Measurements from ENCODE around the gene ERFL. TPM values are rescaled to one million over a fixed set of nuclear protein-coding genes. Genes with fewer than 3 reads are reported as not detected.
"Not testable (repeated sequence)": the region's sequence is repeated elsewhere in the genome, so short reads cannot be mapped to it uniquely, and the experiment has no call there.

ERFL gene
- total RNA-seq, 1 experiment from 2014 or later, result not detected

- BruUV-seq (replicated peaks), result no TSS peak
- H3K27ac Mint-ChIP-seq (ENCODE audit: low read depth, unreplicated experiment), result no peak overlapping the region
- intact Hi-C loops (cut with micrococcal nuclease), result no loop called here
- peak overlapping the region; percentile 23 for H3K4me3 Mint-ChIP-seq (ENCODE audit: unreplicated experiment)
- DNase-seq (ENCODE audit: unreplicated experiment), result no peak
- CTCF ChIA-PET, result interaction anchor here (0.6 to 0.9 kb wide), 2 partner anchors 10 to 93 kb away, joined by 3 to 6 read pairs; no protein-coding TSS in a partner anchor
- H3K9me3 Mint-ChIP-seq (ENCODE audit: unreplicated experiment), result no peaks in the 10 kb centered on the region
- TF ChIP-seq, protein P1, sequence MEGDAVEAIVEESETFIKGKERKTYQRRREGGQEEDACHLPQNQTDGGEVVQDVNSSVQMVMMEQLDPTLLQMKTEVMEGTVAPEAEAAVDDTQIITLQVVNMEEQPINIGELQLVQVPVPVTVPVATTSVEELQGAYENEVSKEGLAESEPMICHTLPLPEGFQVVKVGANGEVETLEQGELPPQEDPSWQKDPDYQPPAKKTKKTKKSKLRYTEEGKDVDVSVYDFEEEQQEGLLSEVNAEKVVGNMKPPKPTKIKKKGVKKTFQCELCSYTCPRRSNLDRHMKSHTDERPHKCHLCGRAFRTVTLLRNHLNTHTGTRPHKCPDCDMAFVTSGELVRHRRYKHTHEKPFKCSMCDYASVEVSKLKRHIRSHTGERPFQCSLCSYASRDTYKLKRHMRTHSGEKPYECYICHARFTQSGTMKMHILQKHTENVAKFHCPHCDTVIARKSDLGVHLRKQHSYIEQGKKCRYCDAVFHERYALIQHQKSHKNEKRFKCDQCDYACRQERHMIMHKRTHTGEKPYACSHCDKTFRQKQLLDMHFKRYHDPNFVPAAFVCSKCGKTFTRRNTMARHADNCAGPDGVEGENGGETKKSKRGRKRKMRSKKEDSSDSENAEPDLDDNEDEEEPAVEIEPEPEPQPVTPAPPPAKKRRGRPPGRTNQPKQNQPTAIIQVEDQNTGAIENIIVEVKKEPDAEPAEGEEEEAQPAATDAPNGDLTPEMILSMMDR (IDR thresholded peaks at IDR 0.05; ENCODE audit: unreplicated experiment), result no peak
- no peaks in the 10 kb centered on the region for H3K36me3 Mint-ChIP-seq (ENCODE audit: insufficient read depth, unreplicated experiment)
- peaks cover 14% of the 10 kb centered on the region for H3K27me3 Mint-ChIP-seq (ENCODE audit: insufficient read depth, unreplicated experiment)
- peaks cover 3% of the 10 kb centered on the region for H3K4me1 Mint-ChIP-seq (ENCODE audit: insufficient read depth, unreplicated experiment)
- POLR2A ChIA-PET, result interaction anchor here (0.7 kb wide), 1 partner anchor 410 kb away, joined by 3 read pairs; no protein-coding TSS in a partner anchor
These were observed 13.4 kb upstream of the ERFL start for GRCh38 chr19:41941410-41942202.

GRCh38 chr19:41940731-41941409, 12.6 kb upstream of the ERFL start:
- TF ChIP-seq, protein P1 (IDR thresholded peaks at IDR 0.05; ENCODE audit: unreplicated experiment), result no peak
- H3K4me3 Mint-ChIP-seq (ENCODE audit: unreplicated experiment), result peak overlapping the region; percentile 23
- CTCF ChIA-PET, result interaction anchor here (0.6 to 0.9 kb wide), 2 partner anchors 11 to 94 kb away, joined by 3 to 6 read pairs; no protein-coding TSS in a partner anchor
- no peaks in the 10 kb centered on the region for H3K9me3 Mint-ChIP-seq (ENCODE audit: unreplicated experiment)
- BruUV-seq (replicated peaks), result no TSS peak
- peaks cover 9% of the 10 kb centered on the region for H3K4me1 Mint-ChIP-seq (ENCODE audit: insufficient read depth, unreplicated experiment)
- H3K27me3 Mint-ChIP-seq (ENCODE audit: insufficient read depth, unreplicated experiment), result peaks cover 21% of the 10 kb centered on the region
- POLR2A ChIA-PET, result interaction anchor here (0.7 kb wide), 1 partner anchor 409 kb away, joined by 3 read pairs; no protein-coding TSS in a partner anchor
- no peaks in the 10 kb centered on the region for H3K36me3 Mint-ChIP-seq (ENCODE audit: insufficient read depth, unreplicated experiment)
- H3K27ac Mint-ChIP-seq (ENCODE audit: low read depth, unreplicated experiment), result no peak overlapping the region
- intact Hi-C loops (cut with micrococcal nuclease), result no loop called here
- DNase-seq (ENCODE audit: unreplicated experiment), result no peak

DNA sequence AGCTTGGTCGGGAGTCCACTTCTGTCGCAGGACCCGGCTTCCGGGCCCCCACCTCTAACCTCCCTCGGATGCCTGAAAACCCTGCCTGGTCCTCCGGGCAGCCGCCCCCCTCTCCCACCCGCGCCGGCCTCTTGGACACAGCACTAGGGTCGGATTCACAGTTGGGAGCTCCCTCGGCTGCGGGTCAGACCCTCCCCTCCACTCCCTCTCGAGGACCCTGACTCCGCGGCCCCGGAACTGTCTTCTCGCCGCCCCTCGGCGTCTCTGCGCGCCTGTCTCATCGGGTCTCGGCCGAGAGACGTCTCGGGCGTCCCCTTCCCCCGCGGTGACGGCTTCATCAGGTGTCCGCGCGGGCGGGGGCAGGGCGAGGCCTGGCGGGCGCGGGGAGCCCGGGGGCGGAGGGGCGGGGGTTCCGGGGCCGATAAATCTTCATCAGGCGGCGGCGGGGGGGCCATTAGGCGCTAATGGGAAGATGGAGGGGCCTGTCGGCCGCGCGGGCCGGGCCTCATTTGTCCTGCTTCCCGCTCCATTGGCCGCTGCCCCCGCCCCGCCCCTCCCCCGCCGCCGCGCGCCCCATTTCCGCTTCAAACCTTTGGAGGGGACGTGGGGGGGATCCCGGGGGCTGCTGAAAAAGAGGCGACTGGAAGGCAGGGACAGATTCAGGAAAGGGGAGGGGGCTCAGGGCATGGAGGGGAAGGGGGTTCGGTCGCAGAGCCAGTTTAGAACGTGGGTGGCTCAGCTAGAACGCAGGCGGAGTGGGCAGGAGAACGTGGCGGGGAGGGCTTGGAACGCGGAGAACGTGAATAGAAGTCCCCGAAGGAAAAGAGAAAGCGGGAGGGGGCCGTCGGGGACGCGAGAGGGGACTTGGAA, 11.8 kb upstream of the ERFL start:
- H3K9me3 Mint-ChIP-seq (ENCODE audit: unreplicated experiment), result no peaks in the 10 kb centered on the region
- H3K27ac Mint-ChIP-seq (ENCODE audit: low read depth, unreplicated experiment), result no peak overlapping the region
- peaks cover 29% of the 10 kb centered on the region for H3K27me3 Mint-ChIP-seq (ENCODE audit: insufficient read depth, unreplicated experiment)
- intact Hi-C loops (cut with micrococcal nuclease), result no loop called here
- no peak for DNase-seq (ENCODE audit: unreplicated experiment)
- POLR2A ChIA-PET, result no interaction called here
- CTCF ChIA-PET, result interaction anchor here (0.6 kb wide), 1 partner anchor 78 kb away, joined by 5 read pairs; no protein-coding TSS in a partner anchor
- H3K4me1 Mint-ChIP-seq (ENCODE audit: insufficient read depth, unreplicated experiment), result peaks cover 15% of the 10 kb centered on the region
- TF ChIP-seq, protein P1 (IDR thresholded peaks at IDR 0.05; ENCODE audit: unreplicated experiment), result no peak
- H3K36me3 Mint-ChIP-seq (ENCODE audit: insufficient read depth, unreplicated experiment), result peaks cover 5% of the 10 kb centered on the region
- no peak overlapping the region for H3K4me3 Mint-ChIP-seq (ENCODE audit: unreplicated experiment)
- no TSS peak for BruUV-seq (replicated peaks)

DNA sequence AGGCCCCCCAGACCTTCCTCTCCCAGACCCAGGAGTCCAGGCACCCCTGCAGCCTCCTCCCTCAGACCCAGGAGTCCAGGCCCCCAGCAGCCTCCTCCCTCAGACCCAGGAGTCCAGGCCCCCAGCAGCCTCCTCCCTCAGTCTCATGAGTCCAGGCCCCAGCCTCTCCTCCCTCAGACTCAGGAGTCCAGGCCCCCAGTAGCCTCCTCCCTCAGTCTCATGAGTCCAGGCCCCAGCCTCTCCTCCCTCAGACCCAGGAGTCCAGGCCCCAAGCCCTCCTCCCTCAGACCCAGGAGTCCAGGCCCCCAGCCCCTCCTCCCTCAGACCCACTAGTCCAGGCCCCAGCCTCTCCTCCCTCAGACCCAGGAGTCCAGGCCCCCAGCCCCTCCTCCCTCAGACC, 11.0 kb upstream of the ERFL start:
- POLR2A ChIA-PET; H3K9me3 Mint-ChIP-seq (ENCODE audit: unreplicated experiment); intact Hi-C loops (cut with micrococcal nuclease); DNase-seq (ENCODE audit: unreplicated experiment); H3K27ac Mint-ChIP-seq (ENCODE audit: low read depth, unreplicated experiment); H3K4me3 Mint-ChIP-seq (ENCODE audit: unreplicated experiment); H3K36me3 Mint-ChIP-seq (ENCODE audit: insufficient read depth, unreplicated experiment); BruUV-seq (replicated peaks): not testable (repeated sequence)
- peaks cover 38% of the 10 kb centered on the region for H3K27me3 Mint-ChIP-seq (ENCODE audit: insufficient read depth, unreplicated experiment)
- CTCF ChIA-PET, result interaction anchor here (0.6 kb wide), 1 partner anchor 77 kb away, joined by 5 read pairs; no protein-coding TSS in a partner anchor
- peaks cover 20% of the 10 kb centered on the region for H3K4me1 Mint-ChIP-seq (ENCODE audit: insufficient read depth, unreplicated experiment)
